ENCODE results near the gene DDX10. TPM values are rescaled to one million over a fixed set of nuclear protein-coding genes. Genes with fewer than 3 reads are reported as not detected.

Gene DDX10
- total and polyA plus RNA-seq, 10 donors, result 17.5 to 39.3 (median 23.0) TPM

- Histone ChIP-seq H3K9me3 (no peaks in the 10 kb centered on the region), H3K36me3 (no peaks in the 10 kb centered on the region), H3K27me3 (replicated peaks in 1 of 7) (no peaks in the 10 kb centered on the region), H3K4me1 (no peaks in the 10 kb centered on the region), H3K4me3 (no peak overlapping the region), H3K27ac (no peak overlapping the region)
- no peak for TF ChIP-seq CTCF (IDR thresholded peaks at IDR 0.05 in 8 of 11, conservative IDR thresholded peaks at IDR 0.05 in 3 of 11)
- TF ChIP-seq POLR2AphosphoS5 (IDR thresholded peaks at IDR 0.05), result no peak
- no peak for TF ChIP-seq POLR2A (IDR thresholded peaks at IDR 0.05)
- no peak for DNase-seq
- intact Hi-C loops (cut with DNase I; ENCODE audit: low total_unique reads), result no loop called here
These were observed 216.3 kb downstream of the DDX10 start for GRCh38 chr11:108881131-108881530.

GRCh38 chr11:108882211-108882831, 217.5 kb downstream of the DDX10 start:
- Histone ChIP-seq H3K27ac (no peak overlapping the region), H3K9me3 (no peaks in the 10 kb centered on the region), H3K4me1 (no peaks in the 10 kb centered on the region), H3K36me3 (no peaks in the 10 kb centered on the region), H3K27me3 (replicated peaks in 1 of 7) (no peaks in the 10 kb centered on the region), H3K4me3 (no peak overlapping the region)
- TF ChIP-seq CTCF (IDR thresholded peaks at IDR 0.05 in 8 of 11, conservative IDR thresholded peaks at IDR 0.05 in 3 of 11), result no peak
- TF ChIP-seq POLR2A (IDR thresholded peaks at IDR 0.05), result no peak
- no peak for TF ChIP-seq POLR2AphosphoS5 (IDR thresholded peaks at IDR 0.05)
- no peak for DNase-seq
- intact Hi-C loops (cut with DNase I; ENCODE audit: low total_unique reads), result no loop called here
- WGBS, 5 donors, result 88 to 94% (median 91%) methylated on average over 5 of the region's 5 CpGs

DNA sequence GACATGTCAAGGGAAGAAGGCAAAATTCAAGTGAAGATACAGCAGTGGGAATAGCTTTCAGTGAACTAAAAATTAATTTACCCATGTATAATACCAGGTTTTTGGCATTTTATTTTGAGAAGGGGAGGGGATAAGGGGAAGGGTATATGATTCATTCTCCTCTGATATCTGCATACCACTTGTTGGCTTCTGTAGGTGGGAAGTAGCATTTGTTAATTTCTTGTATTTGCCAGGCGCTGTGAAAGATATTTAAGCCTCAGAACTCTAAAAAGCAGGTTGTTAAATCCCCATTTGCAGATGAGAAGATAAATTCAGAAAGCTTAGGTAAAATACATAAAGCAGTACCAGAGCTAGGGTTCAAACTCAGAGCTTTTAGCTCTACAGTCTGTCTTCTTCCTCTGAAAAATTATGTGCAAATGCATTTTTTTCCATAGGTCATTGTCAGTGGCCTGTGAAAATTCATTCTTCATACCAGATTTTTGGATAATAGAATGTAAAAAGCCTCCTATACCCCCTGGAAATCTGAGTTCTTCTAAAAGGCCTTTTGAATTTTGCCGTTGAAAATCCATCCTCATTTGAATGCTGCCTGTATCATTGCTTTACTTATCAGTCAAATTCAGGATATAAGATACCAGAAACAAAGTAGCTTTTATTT, 221.3 kb downstream of the DDX10 start:
- Histone ChIP-seq H3K4me1 (peaks cover 0 to 4% (median 0%) of the 10 kb centered on the region in 6 donors), H3K36me3 (no peaks in the 10 kb centered on the region), H3K9me3 (no peaks in the 10 kb centered on the region), H3K27ac (no peak overlapping the region), H3K27me3 (replicated peaks in 1 of 7) (no peaks in the 10 kb centered on the region), H3K4me3 (no peak overlapping the region)
- TF ChIP-seq POLR2AphosphoS5 (IDR thresholded peaks at IDR 0.05) (no peak), CTCF (IDR thresholded peaks at IDR 0.05 in 8 of 11, conservative IDR thresholded peaks at IDR 0.05 in 3 of 11) (no peak), POLR2A (IDR thresholded peaks at IDR 0.05) (no peak)
- 90 to 97% (median 91%) methylated on average over 2 of the region's 2 CpGs for WGBS, 5 donors
- intact Hi-C loops (cut with DNase I; ENCODE audit: low total_unique reads), result no loop called here
- DNase-seq, result no peak

GRCh38 chr11:108886660-108887009, 221.8 kb downstream of the DDX10 start:
- 87 to 94% (median 89%) methylated on average over 2 of the region's 2 CpGs for WGBS, 5 donors
- H3K9me3 ChIP-seq, result no peaks in the 10 kb centered on the region

More at GRCh38 chr11:108886660-108887009, 221.8 kb downstream of the DDX10 start:
- Histone ChIP-seq H3K27ac (no peak overlapping the region), H3K36me3 (no peaks in the 10 kb centered on the region), H3K27me3 (replicated peaks in 1 of 7) (no peaks in the 10 kb centered on the region), H3K4me1 (peaks cover 0 to 4% (median 0%) of the 10 kb centered on the region in 6 donors), H3K4me3 (no peak overlapping the region)
- DNase-seq, result no peak
- intact Hi-C loops (cut with DNase I; ENCODE audit: low total_unique reads), result no loop called here
- no peak for TF ChIP-seq POLR2A (IDR thresholded peaks at IDR 0.05)
- no peak for TF ChIP-seq CTCF (IDR thresholded peaks at IDR 0.05 in 8 of 11, conservative IDR thresholded peaks at IDR 0.05 in 3 of 11)
- no peak for TF ChIP-seq POLR2AphosphoS5 (IDR thresholded peaks at IDR 0.05)

Measured in spleen (tissue), 11 donors.